NCI-H146 (cell line): ENCODE results near the gene STK32C.
"Not testable (repeated sequence)": the region's sequence is repeated elsewhere in the genome, so short reads cannot be mapped to it uniquely, and the experiment has no call there.

ENCODE experiments used
- DNase-seq: peaks from one replicate; lab custom pipeline; 2025; lab: John Stamatoyannopoulos, UW

The STK32C gene

DNA sequence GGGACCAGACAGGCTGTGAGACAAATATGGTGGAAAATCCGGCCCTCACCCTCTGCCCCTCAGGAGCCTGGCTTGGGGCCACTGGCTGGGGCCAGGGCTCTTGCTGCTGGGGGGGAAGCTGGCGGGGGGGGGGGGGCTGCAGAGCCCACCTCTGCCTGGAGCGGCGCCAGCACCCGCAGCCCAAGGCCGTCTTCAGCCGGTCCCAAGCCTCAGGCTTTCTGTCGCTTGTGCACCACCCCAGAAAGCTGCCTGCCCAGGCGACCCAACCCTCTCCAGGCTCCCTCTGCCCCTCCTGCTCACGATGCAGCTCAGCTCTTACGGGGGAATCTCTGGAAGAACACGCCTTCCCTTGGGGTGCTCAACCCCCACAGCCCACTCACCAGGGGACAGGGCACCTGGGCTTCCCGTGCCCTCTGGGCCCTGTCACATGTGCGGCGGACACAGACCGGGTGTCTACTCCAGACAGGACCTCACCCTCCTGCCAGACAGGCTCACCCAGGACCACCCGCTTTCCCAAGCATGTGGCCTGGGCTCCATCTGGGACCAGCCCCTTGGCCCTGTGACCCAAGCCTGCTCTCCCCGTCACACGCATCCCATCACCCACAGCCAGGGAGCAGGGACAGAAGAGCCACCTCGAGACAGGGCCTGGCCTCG is 77.1 kb downstream of the STK32C start:
- DNase-seq = no peak

DNA sequence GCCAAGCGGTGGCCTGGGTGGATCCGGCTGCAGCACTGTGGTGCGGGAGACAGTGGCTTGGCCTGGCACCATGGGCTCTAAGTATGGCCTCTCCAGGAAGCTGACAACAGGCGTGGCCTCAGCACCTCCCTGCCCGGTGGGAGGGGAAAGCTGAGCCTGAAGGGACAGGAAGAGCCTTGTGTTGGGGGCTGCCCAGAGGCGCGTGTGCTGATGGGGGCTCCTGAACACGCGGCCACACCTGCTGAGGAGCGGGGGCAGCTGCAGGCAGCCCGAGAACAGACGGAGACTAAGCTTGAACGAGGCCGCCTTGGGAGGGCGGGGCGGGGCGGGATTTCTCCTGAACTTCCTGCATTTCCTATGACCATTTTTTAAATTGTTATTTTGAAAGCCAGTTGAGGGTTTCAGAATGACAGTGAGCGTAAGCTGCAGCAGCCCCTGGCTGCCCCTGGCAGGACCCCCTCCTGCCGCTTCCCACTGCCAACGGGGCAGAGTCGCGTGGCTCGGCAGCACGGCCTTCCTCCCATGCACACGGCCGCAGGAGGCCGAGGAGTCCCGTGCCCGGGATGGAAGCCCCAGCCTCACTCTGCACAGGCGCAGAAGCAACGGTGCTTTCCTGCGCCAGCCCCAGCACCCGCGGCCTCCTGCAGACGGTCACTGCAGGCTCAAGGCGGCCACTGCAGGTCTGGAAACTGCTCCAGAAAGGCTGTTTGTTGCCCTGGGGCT is 77.8 kb downstream of the STK32C start:
- DNase-seq = no peak

DNA sequence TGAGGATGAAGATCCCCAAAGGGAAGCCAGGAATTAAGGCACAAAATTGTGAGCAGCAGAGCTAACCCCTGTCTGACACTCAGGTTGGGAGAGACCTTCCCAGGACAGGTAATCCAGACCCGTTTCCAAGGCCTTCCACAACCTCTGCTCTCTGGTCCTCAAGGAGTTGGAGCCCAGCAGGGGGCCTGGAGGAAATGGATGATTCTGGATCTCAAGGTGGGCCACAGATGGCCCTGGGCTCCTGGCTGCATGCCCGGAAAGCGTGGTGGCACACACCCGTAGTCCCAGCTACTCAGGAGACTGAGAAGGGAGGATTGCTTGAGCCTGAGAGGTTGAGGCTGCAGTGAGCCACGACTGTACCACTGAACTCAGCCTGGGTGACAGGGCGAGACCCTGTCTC is 78.7 kb downstream of the STK32C start:
- no peak for DNase-seq

DNA sequence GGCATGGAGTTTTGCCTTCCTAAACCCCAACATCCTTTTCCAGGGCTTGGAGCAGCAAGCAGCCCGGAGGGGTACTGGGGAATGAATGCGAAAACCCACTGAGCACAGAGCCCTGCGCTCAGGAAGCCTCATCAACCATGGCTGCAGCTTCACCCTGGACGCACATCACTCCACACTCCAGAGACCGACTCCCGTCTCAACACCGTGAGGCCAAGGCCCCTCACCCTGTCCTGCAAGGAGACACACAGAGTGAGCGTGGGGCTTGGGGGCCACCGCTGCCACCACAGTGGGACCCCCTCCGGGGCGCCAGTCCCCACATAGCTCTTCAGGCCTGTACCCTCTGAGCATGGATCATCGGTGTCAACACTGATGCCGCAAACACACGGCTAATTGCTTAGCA is 79.1 kb downstream of the STK32C start:
- no peak for DNase-seq

DNA sequence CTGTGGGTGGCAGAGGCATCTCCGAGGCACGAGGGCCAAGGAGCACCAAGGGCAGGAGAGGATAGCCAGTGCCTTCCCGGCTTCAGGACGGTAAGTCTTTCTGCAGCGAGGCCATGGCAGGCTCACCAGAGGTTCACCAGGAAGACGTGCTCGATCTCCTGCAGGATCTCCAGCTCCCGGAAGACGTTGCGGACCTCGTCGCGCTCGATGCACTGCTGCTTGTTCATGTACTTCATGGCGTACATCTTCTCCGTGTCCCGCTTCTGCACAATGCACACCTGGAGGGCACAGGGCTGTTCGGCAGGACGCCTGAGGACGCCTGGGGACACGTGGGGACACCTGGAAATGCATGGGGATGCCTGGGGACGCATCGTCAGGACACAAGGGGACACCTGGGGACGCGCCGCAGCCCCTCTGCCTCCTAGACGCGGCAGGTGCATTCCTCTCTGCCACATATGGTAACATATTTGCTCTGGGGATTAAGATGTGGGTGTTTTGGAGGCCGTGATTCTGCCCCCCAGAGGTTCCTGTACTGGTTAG is 79.8 kb downstream of the STK32C start:
- DNase-seq = no peak

DNA sequence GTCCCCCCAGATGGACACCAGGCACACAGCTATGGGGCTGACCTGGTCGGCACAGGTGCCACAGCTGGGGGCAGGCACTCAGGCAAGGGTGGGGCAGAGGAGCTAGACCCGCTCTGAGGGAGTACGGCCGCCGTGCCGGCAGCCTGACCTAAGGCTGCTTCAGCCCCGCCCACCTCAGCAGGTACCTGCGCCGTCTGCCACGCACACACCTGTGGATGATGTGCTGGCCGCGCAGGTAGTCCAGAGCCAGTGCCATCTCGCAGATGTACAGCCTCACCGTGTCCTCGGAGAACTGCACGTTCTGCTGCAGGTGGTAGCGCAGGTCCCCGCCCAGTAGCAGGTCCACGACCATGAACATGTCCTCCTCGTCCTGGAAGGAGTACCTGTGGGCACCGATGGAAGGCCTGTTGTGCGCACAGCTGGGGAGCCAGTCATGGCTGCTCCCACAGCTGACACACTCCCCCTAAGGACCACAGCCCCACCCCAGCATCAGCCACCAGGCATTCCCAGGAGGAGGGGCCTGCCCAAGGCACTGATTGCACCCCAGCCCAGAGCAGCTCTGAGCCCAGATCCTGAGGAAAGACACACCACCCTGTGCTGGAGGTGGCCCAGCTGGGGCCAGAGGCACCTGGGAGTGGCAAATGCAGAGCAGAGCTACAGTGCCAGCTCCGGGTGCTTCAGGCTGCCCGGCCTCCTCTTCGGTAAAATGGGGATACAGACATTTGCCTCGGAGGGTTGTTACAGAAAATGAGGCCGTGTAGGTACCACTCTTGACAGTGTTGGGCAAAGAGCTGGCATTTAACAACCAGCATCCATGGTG is 81.0 kb downstream of the STK32C start:
- DNase-seq = peak; percentile 16

DNA sequence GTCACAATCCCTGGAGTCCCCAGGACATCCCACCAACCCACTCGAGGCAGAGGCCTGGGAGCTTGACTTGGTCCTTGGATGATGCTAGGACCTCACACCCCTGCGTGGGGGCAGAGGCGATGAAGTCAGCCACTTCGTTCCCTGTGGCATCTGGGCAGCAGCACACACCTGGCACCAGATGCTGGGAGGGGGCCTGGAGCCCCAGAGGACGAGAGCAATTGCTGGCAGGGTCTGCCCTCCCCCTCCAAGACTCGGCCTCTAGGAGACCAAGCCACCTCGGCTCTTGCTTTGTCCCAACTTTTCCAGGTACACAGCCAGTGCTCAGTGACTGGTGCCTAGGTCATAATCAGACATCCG is 81.9 kb downstream of the STK32C start:
- no peak for DNase-seq

DNA sequence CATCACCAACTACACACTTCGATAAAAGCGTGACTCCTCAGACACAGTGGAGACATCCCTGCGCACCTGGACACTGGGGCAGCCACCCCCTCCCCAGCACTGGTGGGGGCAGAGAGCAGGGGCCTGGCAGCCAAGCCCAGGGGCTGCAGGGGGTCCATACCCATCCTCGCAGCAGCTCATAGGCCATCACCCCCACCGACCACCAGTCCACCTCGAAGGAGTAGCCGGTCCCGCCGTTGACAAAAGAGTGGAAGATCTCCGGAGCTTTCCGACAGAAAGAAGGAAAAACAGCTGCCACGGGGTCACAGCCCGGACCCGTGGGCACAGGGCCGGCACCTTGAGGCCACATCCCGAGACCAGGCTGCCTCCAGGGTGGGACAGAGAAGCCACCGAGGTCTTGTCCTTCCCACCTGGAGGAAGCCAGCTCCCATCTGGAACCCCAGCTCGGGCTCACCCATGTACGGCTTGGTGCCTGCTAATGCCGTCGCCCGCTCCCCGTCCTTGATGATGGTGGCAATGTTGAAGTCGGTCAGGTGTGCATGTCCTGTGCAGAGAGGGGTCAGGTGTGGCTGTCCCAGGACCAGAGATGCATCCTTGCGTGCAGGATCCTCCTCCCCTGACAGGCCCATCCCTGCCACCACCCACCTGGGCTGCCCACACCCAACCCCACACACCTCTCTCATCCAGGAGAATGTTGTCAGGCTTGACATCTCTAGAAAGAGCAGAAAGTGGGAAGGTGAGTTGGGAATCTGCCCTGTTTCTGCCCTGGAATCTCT is 82.5 kb downstream of the STK32C start:
- no peak for DNase-seq

DNA sequence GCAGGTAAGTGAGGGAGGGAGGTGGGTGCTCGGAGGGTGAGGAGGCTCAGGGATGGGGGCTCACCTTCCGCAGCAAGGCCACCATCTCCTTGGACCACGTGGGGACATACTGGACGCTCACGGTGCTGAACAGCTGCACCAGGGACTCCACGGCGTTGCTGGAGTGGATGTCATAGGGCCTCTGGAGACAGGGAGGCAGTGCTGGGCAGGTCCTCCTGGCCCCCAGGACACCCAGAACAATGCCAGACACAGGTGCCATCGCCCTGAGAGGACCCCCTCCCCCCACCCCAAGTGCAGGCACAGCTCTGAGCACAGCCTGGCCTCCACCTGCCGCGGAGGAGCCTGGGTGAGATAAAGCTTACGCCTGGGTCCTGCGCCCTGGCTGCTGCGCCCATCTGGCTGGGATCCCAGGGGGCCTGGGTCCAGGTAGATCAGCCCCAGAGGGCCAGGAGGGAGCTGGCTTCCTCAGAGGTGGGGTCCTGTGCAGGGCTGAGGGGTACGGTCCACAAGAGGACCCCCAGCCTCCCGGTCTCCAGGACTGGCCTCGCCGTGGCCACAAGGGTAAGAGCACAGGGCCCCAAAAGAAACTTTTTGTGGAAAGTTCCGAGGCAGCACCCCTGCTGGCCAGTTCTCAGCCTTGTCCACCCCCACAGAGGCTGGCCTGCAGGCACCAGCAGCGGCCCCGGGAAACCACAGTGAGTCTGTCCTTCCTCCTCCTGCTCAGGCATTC is 83.2 kb downstream of the STK32C start:
- no peak for DNase-seq

DNA sequence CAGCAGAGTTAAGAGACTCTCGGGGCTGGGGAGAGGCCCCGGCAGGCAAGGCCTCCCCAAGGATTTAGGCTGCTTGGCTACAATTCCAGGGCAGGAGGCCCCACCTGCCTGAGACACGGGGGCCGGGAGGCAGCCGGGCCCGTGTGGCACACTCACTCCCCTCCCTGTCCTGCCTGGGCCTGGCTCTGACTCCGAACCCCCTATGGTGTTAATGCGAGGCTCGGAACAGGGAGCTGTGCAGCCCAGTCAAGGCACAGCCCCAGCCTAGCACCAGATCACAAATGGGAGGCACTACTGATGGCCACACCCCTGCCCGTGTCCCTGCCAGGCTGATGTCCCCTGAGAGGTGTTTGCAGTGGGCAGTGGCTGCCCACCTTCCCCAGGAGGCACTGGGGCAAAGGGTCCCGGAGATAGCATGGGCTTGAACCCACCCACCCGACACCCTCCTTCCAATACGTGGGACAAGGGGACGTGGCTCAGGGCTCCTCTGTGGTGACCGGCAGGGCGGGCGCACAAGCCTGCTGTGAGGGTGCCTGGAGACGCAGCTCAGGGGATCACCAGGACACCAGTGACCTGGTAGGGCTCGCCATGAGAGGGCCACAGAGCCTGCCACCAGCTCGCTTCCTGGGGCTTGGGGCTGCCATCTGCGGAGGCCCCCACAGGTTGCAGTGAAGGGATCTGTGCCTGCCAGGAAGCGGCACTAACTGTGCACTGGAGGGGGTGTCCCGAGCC is 84.0 kb downstream of the STK32C start:
- DNase-seq = no peak

DNA sequence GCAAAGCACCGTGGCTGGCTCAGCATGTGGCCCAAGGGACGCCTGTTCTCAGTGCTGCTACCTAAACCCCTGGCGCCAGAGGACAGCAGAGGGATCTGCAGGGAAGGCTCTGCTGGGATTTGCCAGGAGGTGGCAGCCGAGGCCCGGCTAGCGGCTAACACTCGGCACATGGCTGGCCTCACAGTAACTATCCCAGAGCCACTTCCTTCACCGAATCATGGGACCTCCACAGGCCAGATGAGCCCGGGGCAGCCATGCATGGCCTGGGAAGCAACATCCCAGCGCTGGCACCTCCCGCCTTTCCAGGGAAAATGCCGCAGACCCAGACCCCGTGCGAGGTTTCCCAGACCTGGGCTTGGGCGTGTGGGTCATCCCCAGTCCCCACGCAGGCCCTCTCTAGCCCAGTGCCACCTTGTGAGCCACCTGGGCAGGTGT is 84.6 kb downstream of the STK32C start:
- DNase-seq = no peak

DNA sequence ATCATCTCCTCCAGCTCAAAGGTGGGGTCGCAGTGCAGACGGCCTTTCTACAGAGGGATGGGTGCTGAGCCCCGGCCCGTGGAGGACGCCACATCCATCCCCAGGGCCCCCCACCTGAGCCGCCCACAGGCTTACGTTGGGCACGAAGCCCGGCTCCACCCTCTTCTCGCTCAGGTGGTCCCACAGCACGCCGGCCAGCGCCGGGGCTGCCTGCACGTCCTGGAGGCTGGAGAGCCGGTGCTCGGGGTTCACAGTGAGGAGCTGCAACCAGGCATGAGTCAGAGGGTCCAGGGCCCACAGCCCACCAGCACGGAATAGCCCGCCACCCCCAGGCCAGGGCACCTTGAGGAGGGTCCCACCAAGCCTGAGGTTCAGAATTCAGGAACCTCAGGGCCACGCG is 85.0 kb downstream of the STK32C start:
- no peak for DNase-seq

DNA sequence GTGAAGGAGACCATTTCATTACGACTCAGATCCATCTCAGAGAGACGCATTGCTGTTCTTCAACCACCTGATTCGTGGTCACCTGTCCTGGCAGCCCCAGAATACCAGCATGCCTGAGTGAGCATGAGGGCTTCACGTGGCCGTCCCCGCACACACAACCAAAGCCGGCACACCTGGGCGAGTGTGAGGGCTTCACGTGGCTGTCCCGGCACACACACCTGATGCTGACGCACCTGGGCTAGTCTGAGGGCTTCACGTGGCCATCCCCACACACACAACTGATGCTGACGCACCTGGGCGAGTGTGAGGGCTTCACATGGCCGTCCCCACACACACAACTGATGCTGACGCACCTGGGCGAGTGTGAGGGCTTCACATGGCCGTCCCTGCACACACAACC is 86.8 kb downstream of the STK32C start:
- DNase-seq = not testable (repeated sequence)

DNA sequence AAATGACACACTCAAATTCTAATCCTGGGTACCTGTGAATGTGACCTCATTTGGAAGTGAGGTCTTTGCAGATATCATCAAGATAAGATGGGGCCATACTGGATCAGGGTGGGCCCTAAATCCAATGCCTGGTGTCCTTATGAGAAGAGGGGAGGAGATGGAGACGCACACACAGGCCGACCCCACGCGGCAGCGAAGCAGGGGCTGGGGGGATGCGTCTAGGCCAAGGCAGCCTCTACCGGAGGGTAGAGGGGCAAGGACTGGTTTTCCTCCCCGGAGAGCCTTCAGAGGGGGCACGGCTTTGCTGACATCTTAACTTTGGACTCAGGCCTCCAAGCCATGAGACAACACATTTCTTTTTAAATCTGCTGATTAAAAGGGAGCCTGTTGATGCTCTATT is 87.7 kb downstream of the STK32C start:
- no peak for DNase-seq

DNA sequence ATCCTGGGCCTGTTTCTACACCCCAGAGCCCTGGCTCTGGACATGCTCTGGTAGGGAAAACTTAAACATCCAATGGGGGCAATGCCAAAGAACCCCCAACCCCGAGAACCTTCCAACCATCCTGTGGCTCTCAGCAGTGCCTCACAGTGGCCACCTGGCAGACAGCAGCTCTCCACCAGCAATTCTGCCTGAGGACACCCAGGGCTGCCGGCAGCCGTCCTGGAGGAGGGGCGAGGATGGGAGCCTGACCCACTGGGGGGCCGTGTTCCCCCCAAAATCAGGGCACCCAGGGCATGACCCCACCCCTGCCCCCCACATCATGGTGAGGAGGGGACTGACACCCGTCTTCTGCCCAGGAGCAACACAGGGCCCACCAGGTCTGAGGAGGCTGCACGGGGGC is 88.3 kb downstream of the STK32C start:
- no peak for DNase-seq

DNA sequence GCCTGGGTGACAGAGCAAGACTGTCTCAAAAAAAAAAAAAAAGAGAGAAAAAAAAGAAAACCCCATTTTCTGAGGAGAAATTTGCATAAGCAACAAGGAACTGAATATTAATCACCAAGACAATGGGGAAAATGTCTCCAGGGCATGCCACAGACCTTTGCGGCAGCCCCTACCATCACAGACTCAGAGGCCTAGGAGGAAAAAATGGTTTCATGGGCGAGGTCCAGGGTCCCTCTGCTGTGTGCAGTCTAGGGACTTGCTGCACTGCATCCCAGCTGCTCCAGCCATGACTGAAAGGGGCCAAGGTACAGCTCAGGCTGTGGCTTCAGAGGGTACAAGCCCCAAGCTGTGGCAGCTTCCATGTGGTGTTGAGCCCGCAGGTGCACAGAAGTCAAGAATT is 91.3 kb downstream of the STK32C start:
- DNase-seq = not testable (repeated sequence)

DNA sequence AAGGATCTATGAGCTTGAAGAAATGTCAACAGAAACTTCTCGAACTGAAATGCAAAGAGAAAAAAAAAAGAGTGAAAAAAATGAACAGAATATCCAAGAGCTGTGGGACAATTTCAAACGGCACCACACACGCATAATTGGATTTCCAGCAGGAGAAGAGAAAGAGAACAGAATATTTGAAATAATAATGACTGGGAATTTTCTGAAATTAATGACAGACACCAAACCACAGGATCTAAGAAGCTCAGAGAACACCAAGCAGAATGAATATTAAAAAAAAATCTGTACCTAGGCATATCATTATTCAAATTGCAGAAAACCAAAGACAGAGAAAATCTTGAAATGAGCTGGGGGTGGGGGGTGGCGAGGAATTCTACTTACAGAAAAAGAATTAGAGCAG is 93.8 kb downstream of the STK32C start:
- no peak for DNase-seq

DNA sequence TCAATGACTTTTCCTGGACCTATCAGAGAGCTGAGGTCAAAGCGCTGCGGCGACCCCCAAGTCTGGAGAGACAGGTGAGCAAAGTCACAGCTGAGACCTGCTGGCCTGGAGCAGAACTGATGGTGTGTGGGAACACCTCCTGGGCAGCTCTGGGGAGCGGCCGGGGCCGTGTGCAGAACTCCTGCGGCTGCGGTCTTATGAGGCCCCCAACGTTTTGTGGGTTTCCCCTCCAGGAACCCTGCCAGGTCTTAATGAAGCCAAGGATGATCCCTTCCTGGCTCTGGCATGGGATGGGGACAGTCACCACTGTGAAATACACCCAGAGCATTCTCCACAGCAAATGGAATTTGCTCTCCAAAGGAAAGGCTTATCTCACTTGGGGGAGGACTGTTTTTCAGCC is 94.9 kb downstream of the STK32C start:
- DNase-seq = no peak

DNA sequence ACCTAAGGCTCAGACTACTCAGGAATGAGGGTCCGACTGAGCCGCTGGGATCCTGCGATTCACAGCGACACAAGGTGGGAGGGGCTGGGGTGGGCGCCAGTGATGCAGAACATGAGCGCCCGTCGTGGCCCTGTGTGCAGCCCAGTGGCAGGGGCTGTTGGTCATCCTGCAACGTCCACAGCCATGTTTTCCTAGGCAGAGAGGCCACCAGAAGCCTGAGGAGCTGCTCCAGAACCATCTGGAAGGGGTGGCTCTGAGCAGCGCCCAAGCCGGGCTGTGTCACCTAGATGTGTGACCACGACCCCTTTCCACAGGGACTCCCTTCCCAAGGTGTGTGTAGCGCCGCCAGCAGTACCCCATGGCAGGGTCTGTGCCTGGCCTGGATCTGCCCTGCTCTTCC is 96.5 kb downstream of the STK32C start:
- DNase-seq = no peak

DNA sequence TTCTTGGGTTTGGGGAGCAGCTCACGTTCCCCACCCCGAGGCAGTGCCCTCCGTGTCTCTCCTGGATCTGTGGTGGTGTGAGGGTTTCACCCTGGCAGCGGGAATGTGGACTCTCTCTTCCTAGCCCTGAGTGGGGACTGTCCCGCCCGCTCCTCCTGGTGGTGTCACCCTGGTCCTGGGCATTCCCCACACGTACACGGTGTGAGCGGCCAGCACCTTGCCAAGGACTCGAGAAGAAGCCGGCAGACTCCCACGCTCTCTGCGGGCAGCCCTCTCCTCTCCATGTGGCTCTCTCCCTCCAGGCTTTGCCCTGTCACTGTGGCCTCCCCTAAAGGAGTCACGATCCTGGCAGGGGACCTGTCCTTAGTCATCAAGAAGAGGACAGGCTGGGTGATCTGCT is 97.0 kb downstream of the STK32C start:
- DNase-seq = no peak
